Right cardiac atrium (tissue), 5 donors: ENCODE results near the gene SFTPA2. TPM values are rescaled to one million over a fixed set of nuclear protein-coding genes. Genes with fewer than 3 reads are reported as not detected.
A peak's percentile ranks its signal among the peaks of the same experiment; 100 is the strongest.
"Not testable (repeated sequence)": the region's sequence is repeated elsewhere in the genome, so short reads cannot be mapped to it uniquely, and the experiment has no call there.

Experiments used
- ATAC-seq, 2 donors: fragments of 200-7000 bp; cut with Tn5 transposase; one replicate each; pipeline versions ENCODE4 v1.8.0 to v1.9.1; 2020; ENCODE audit warnings: moderate library complexity in 2 of 2, mild to moderate bottlenecking in 1 of 2
- DNase-seq, 3 donors: peaks; one replicate each; pipeline ENCODE4 v3.0.0-alpha.2; 2020
- H3K27ac ChIP-seq: one replicate; pipeline ENCODE4 v1.5.1; 2013; ENCODE audit warnings: mild to moderate bottlenecking, low read length, control low read depth, moderate library complexity
- H3K27me3 ChIP-seq: one replicate; pipeline ENCODE4 v1.6.1; 2013; ENCODE audit not compliant: control insufficient read depth, insufficient read depth
- H3K4me1 ChIP-seq: one replicate; pipeline ENCODE4 v1.6.1; 2013; ENCODE audit warnings: low read length; ENCODE audit not compliant: control insufficient read depth, insufficient read depth
- H3K4me3 ChIP-seq: one replicate; pipeline ENCODE4 v1.5.1; 2013; ENCODE audit warnings: low read length, control low read depth
- H3K9me3 ChIP-seq: one replicate; pipeline ENCODE4 v1.6.1; 2013; ENCODE audit warnings: low read length; ENCODE audit not compliant: control insufficient read depth
- WGBS: extraction: QIAGEN DNeasy Blood & Tissue Kit; methylation state at CpG from one replicate; pipeline ENCODE4 v1.1.7; 2013; 5-methylcytosine and 5-hydroxymethylcytosine counted together
- intact Hi-C, 4 donors: fragments of 100-400 bp; cut with DNase I; formaldehyde crosslinking; loops; one replicate each; pipeline versions ENCODE4 v1.11.0 to v1.14.0; 2022 to 2023
- polyA plus RNA-seq: library from polyadenylated mRNA; stranded (reverse); fragments of 200-250 nt; gene quantifications from one replicate; pipeline ENCODE4 v1.2.3, GENCODE V29; 2013
- total RNA-seq, 4 donors: library from RNA; stranded (reverse); fragmentation: NEBNext Ultra II Directional; extraction: Animal tissue kit (Norgen Biotek cat#: 25700); gene quantifications; one replicate each; pipeline ENCODE4 v1.2.1, GENCODE V29; 2021
- donor health status: healthy with polysubstance abuse.
- donor health status: DM: no; HTN: yes; CAD: no.
- donor health status: DM: no; HTN: no; CAD: no.
- donor health status: DM: no; HTN: yes; CAD: no; lungs with severe emphysema.
- donor health status: DM: yes; HTN: yes; CAD: no.

The SFTPA2 gene
- total and polyA plus RNA-seq, 5 donors = 0.54 to 2.8 TPM; not detected in 3

DNA sequence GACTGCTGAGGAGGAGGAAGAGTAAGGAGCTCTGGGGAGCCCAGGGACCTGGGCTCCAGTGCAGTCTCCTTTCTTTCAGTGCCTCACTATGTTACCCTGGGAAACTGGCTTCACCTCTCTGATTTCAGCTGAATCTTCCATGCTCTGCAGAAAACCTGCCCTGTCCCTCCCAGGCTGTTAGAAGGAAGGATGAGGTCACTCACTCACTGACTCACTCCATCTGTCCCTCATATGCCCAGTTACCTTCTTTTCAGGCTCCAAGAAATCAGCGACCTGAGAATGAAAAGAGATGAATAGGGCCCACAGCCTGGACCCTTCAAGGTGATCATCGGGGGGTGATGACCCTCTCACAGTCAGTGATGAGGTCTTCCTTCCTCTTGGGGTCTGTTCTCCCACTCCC, 481 bp downstream of the SFTPA2 start:
- Histone ChIP-seq H3K27ac (no peak overlapping the region), H3K4me1 (no peaks in the 10 kb centered on the region), H3K27me3 (no peaks in the 10 kb centered on the region), H3K4me3 (no peak overlapping the region), H3K9me3 (no peaks in the 10 kb centered on the region)
- DNase-seq = no peak
- no peak for ATAC-seq
- WGBS = 80% methylated on average over 2 of the region's 2 CpGs
- intact Hi-C loops = loop anchor here in 2 of 4 donors (10.0 kb wide), 1 partner anchor 365 kb away; no protein-coding TSS in a partner anchor

DNA sequence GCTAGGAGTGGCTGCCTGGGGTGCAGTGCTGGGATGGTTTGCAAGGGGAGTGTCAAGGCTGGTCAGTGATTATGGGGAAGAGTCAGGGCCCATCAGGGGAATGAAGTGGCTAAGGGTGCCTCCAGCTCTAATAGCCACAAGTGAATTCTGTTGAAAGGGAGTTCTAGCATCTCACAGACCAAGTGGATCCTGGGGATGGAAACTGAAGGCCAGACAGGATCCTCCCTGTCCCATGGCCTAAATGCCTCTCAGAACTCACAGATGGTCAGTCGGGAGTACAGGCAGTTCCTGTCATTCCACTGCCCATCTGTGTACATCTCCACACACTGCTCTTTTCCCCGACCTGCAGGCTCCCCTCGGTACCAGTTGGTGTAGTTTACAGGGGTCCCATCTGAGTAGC, 3.2 kb downstream of the SFTPA2 start:
- H3K9me3 ChIP-seq, DNase-seq, H3K27ac ChIP-seq, H3K27me3 ChIP-seq, ATAC-seq, intact Hi-C loops, H3K4me1 ChIP-seq, H3K4me3 ChIP-seq: not testable (repeated sequence)
- 97% methylated on average over 3 of the region's 3 CpGs for WGBS

DNA sequence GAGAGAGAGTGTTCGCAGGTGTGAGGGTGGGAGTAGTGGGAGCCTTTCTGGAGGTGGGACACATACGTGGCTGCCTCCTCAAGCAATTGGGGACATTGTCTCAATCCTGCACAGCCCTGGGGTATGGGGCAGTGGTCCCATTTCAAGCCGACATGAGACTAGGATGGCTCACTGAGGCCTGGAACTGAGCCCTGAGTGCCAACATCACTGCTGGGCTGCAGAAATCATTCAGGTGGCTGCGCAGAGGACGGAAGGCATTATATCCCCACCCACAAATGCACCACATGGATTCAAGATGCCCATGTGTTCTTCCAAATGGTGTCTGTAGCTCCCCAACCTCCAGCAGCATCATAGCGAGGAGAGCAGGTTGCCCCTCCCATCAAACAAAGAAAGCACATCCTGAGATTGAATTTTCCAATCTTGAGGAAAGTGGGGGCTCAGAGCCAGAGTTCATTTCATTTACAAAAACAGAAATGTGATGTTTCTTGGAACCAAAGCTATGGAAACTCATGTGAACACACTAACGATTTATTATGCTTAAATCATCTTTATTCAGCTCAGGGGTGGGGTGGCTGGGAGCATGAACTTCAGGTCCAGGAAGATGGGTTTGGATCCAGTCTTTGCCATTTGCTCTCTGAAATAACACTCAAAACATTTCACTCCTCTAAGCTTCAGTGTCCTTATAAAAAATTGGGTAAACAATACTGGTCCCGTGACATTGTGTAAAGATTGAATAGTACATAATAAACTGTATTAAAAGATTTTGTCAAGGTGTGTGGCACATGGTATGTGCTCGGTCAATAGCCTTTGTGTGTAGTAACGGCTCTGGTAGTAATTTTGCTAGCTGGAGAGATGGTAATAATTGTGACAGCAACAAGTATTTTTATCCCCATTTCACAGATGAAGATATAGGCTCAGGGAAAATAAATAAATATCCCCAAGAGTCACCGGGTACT, 4.6 kb downstream of the SFTPA2 start:
- 84% methylated on average over 11 of the region's 11 CpGs for WGBS
- no peak overlapping the region for H3K4me3 ChIP-seq
- H3K27ac ChIP-seq = no peak overlapping the region
- no peaks in the 10 kb centered on the region for H3K9me3 ChIP-seq
- H3K27me3 ChIP-seq = no peaks in the 10 kb centered on the region
- ATAC-seq (no peak), DNase-seq (no peak)
- H3K4me1 ChIP-seq = no peaks in the 10 kb centered on the region
- intact Hi-C loops = no loop called here

DNA sequence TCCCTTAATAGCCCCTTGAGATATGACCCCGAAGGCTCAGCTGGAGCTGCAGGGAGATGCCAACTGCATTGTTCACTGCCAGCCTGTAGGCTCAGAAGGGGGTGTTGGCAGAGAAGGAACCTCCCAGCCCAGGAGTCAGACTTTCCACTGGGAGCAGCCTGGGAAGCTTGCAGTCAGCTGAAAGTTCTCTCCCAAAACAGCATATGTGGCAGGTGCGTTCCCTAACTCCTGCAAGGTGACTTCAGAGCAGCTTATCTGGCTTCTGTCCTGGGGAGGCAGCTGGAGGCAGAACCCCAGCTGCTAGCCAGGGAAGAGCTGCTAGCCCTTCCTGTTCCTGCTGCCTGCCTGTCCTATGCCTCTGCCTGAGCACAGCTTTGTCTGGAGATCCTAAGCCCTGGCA, 8.1 kb downstream of the SFTPA2 start:
- DNase-seq = no peak
- Histone ChIP-seq H3K9me3 (no peaks in the 10 kb centered on the region), H3K4me3 (no peak overlapping the region), H3K27me3 (no peaks in the 10 kb centered on the region), H3K27ac (no peak overlapping the region), H3K4me1 (no peaks in the 10 kb centered on the region)
- intact Hi-C loops = no loop called here
- peak in 1 of 2 donors; percentile 59 for ATAC-seq
- 57% methylated on average over 2 of the region's 2 CpGs for WGBS

DNA sequence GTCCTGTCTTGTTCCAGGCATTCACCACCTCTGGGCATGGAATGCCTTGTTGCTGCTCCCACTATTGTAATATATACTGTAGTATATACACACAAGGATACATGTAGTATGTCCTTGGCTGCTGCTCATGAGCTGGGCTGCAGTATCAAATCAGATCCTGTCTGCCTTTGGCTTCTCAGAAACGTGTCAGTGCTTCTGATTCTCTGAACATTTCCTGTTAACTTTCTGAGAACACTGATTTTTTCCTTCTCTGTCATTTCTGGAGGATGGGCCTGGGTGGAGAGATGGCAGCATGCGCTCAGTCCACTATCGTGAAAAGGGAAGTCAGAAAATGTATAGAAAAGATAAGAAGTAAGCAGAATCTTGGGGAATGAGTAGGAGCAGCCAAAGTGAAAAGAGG, 12.2 kb downstream of the SFTPA2 start:
- WGBS = 41% methylated on average over 3 of the region's 3 CpGs
- no peaks in the 10 kb centered on the region for H3K4me1 ChIP-seq
- no peak for DNase-seq
- no peaks in the 10 kb centered on the region for H3K27me3 ChIP-seq
- no peaks in the 10 kb centered on the region for H3K9me3 ChIP-seq
- intact Hi-C loops = no loop called here
- H3K27ac ChIP-seq = no peak overlapping the region
- no peak for ATAC-seq
- no peak overlapping the region for H3K4me3 ChIP-seq

DNA sequence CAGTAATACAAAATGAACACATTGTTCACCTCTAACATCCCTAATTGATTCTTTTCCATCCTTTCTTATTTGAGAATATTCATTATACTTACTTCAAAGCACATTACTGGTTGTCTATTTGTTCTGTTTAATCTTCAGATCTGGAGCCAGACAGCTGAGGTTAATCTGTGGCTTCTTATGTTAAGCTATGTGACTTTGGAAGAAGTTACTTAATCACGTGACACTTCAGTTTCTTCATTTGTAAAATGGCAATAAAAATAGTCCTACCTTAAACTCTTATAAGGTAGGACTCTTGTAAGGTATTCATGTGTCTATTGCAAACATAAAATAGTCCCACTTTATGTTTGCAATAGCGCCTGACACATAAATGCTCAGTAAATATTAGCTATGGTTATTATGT, 13.1 kb downstream of the SFTPA2 start:
- H3K4me3 ChIP-seq, H3K9me3 ChIP-seq, DNase-seq, H3K4me1 ChIP-seq, H3K27ac ChIP-seq, H3K27me3 ChIP-seq, intact Hi-C loops, ATAC-seq: not testable (repeated sequence)
- 88% methylated on average over 2 of the region's 2 CpGs for WGBS

DNA sequence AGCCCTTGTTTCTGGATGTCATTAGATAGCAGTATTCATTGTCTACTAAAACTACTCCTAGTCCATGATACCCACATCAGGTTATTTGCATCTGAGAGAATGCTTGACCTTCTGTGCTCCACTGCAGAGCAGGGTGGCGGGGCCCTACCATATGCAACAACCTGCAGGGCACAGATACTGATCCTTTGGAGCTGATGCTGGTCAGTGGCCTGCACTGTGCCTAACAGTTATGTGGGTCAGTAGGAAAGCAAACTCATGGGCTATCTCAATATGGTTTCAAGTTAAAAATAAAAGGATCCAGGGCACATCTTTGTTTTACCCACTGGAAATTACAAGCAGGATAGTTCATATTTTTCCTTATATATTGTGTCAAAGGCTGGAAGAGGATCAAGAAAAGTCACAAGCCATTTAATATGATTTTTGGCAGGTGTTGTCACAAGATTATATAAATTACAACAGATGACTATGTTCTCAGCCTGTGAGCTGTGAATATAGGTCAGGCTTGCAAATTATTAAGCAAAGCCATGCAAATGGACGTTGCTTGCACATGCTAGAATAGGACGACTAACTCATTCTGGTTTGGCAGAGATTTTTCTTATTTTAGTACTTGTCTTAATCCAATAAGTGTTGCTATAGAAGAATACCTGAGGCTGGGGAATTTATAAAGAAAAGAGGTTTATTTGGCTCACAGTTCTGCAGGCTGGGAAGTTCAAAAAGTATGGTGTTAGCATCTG, 15.1 kb downstream of the SFTPA2 start:
- H3K4me3 ChIP-seq, ATAC-seq, H3K27ac ChIP-seq, H3K9me3 ChIP-seq, H3K27me3 ChIP-seq, H3K4me1 ChIP-seq, intact Hi-C loops, DNase-seq: not testable (repeated sequence)
- 75% methylated on average over 3 of the region's 3 CpGs for WGBS

DNA sequence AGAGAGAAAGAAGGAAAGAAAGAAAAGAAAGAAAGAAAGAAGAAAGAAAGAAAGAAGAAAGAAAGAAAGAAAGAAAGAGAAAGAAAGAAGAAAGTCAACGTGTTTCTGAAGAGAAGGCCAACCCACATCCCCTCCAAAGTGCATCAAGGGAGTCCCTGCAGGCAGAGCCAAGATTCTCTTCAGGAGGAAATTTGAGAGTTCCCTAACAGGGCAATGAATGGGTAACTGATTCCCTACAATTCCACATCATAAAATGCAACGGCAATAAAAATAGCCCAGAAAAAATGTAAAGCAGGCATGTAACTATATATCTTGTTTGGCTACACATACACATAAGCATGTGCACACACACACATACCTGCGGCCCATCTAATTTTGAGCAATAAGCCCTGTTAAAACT, 15.8 kb downstream of the SFTPA2 start:
- H3K27ac ChIP-seq, H3K4me3 ChIP-seq, DNase-seq, ATAC-seq, H3K4me1 ChIP-seq, H3K9me3 ChIP-seq, H3K27me3 ChIP-seq, intact Hi-C loops: not testable (repeated sequence)
- 86% methylated on average over 3 of the region's 3 CpGs for WGBS

DNA sequence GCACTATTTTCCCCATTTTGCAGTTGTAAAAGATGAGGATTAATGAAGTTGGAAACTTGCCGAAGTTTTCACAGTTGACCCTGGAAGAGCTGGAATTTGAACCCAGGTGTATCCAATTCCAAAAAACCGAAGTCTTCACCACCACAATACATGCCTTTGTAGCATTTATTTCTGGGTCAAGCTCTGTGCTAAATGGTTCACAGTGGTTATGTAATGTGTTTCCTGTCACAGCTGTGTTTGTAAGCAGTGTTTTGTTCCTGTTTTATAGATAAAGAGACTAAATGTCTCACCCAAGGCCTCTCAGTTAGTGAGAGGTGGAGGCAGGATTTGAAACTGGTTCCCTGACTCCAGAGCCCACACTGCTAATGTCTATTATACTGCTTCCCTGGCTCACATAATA, 17.6 kb downstream of the SFTPA2 start:
- ATAC-seq (no peak), DNase-seq (no peak)
- intact Hi-C loops = no loop called here
- Histone ChIP-seq H3K27me3 (no peaks in the 10 kb centered on the region), H3K4me3 (no peak overlapping the region), H3K27ac (no peak overlapping the region), H3K4me1 (no peaks in the 10 kb centered on the region), H3K9me3 (no peaks in the 10 kb centered on the region)
- WGBS = 53% methylated on average over 2 of the region's 2 CpGs

DNA sequence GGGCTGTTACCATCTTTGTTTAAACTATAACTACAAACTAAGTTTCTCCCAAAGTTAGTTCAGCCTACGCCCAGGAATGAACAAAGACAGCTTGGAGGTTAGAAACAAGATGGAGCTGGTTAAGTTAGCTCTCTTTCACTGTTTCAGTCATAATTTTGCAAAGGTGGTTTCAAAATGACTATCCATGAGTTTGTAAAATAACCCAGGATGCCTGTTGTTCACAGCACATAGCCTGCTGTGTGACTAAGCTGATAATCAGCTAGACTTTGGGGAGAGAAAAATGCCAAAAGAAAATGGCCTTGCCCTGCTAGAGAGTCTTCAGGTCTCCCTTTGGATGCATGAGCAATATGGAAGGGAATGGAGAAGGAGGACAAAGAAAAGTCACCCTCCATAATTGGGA, 19.3 kb downstream of the SFTPA2 start:
- H3K4me1 ChIP-seq, ATAC-seq, intact Hi-C loops, H3K27ac ChIP-seq, H3K4me3 ChIP-seq, H3K27me3 ChIP-seq, DNase-seq, H3K9me3 ChIP-seq: not testable (repeated sequence)
- 85% methylated on average over 1 of the region's 1 CpG for WGBS

DNA sequence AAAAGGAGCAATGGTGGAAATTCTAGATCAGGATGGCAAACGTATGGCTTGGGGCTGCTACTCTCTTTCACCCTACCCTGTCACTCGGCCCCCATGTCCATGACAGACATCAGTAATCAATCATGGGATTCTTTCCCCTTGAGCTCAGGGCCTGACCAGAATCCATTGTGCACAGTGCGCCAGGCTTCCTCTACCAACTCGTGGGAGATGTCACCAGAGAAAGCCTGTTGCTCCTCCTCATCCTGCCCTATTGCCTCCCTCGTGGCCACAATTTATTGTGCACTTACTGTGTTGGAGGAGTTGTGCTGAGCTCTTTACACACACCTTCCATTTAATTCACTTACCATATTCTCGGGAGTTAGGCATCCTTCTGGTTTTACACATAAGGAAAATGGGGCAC, 21.9 kb downstream of the SFTPA2 start:
- DNase-seq, H3K9me3 ChIP-seq, intact Hi-C loops, ATAC-seq, H3K4me3 ChIP-seq, H3K4me1 ChIP-seq, H3K27ac ChIP-seq, H3K27me3 ChIP-seq: not testable (repeated sequence)
- WGBS = 77% methylated on average over 6 of the region's 6 CpGs
